CD8-positive, alpha-beta memory T cell (primary cell): ENCODE results near the gene CD300A. TPM values are rescaled to one million over a fixed set of nuclear protein-coding genes. Genes with fewer than 3 reads are reported as not detected.

Experiments used
- CTCF ChIA-PET: fragments of 350-600 bp; sonication (Branson Sonifier 250); formaldehyde crosslinking; loops from one replicate; lab custom pipeline; 2021; ENCODE audit warnings: antibody characterized with exemption; lab: Charles Lee
- POLR2A ChIA-PET: fragments of 350-600 bp; sonication (Branson Sonifier 250); formaldehyde crosslinking; loops from one replicate; lab custom pipeline; 2021; ENCODE audit warnings: antibody characterized with exemption; lab: Charles Lee
- DNase-seq, 5 donors: peaks; one replicate each; pipeline versions ENCODE4 v3.0.0 to v3.0.0-alpha.2; 2020 to 2022; ENCODE audit warnings: mixed read lengths in 1 of 5
- H3K27ac ChIP-seq: one replicate; pipeline ENCODE4 v1.7.0; 2013; ENCODE audit warnings: low read depth, mild to moderate bottlenecking, low read length, moderate library complexity
- H3K27me3 ChIP-seq: 2 replicates; pipeline ENCODE4 v1.7.0; 2013; ENCODE audit warnings: low read length, mild to moderate bottlenecking; ENCODE audit not compliant: insufficient read depth, poor library complexity, severe bottlenecking
- H3K36me3 ChIP-seq: 2 replicates; pipeline ENCODE4 v1.7.0; 2013; ENCODE audit warnings: mild to moderate bottlenecking, low read length, moderate library complexity; ENCODE audit not compliant: insufficient read depth
- H3K4me1 ChIP-seq: 2 replicates; pipeline ENCODE4 v1.7.0; 2013; ENCODE audit warnings: mild to moderate bottlenecking, low read length, moderate library complexity; ENCODE audit not compliant: insufficient read depth
- H3K4me3 ChIP-seq: 2 replicates; pipeline ENCODE4 v1.7.0; 2013; ENCODE audit warnings: mild to moderate bottlenecking, low read length
- H3K9me3 ChIP-seq: 2 replicates; pipeline ENCODE4 v1.7.0; 2013; ENCODE audit warnings: mild to moderate bottlenecking, low read length
- H3K27ac Mint-ChIP-seq, 8 donors: one replicate each; pipeline ENCODE4 v1.8.0; 2020 to 2021; ENCODE audit warnings: mixed read lengths in 8 of 8, mild to moderate bottlenecking in 6 of 8, inconsistent platforms in 3 of 8, moderate library complexity in 3 of 8
- H3K27me3 Mint-ChIP-seq, 2 donors: one replicate each; pipeline ENCODE4 v1.8.0; 2020 to 2021; ENCODE audit warnings: mixed read lengths in 2 of 2, mild to moderate bottlenecking in 1 of 2, moderate library complexity in 1 of 2
- H3K36me3 Mint-ChIP-seq, 3 donors: one replicate each; pipeline ENCODE4 v1.8.0; 2020 to 2021; ENCODE audit warnings: mixed read lengths in 3 of 3, inconsistent platforms in 1 of 3, mild to moderate bottlenecking in 1 of 3
- H3K4me1 Mint-ChIP-seq, 3 donors: one replicate each; pipeline ENCODE4 v1.8.0; 2020 to 2021; ENCODE audit warnings: mixed read lengths in 3 of 3, inconsistent platforms in 1 of 3, mild to moderate bottlenecking in 1 of 3
- H3K4me3 Mint-ChIP-seq, 7 donors: one replicate each; pipeline ENCODE4 v1.8.0; 2020 to 2021; ENCODE audit warnings: mixed read lengths in 7 of 7, mild to moderate bottlenecking in 6 of 7, moderate library complexity in 4 of 7, inconsistent platforms in 2 of 7
- H3K9me3 Mint-ChIP-seq, 5 donors: one replicate each; pipeline ENCODE4 v1.8.0; 2020 to 2022; ENCODE audit warnings: mixed read lengths in 5 of 5, mild to moderate bottlenecking in 3 of 5, moderate library complexity in 2 of 5, inconsistent platforms in 1 of 5
- polyA plus RNA-seq: library from polyadenylated mRNA; unstranded; fragments of 300-500 nt; fragmentation: Illumina TruSeq; gene quantifications from one replicate; pipeline ENCODE4 v1.2.3, GENCODE V29; 2021
- total RNA-seq, 2 experiments: library from RNA; stranded (reverse); gene quantifications; one replicate each; pipeline ENCODE4 v1.2.3, GENCODE V29; 2021

The CD300A gene
- total and polyA plus RNA-seq, 3 experiments from 2014 or later, result 3.1 to 121 (median 3.8) TPM

DNA sequence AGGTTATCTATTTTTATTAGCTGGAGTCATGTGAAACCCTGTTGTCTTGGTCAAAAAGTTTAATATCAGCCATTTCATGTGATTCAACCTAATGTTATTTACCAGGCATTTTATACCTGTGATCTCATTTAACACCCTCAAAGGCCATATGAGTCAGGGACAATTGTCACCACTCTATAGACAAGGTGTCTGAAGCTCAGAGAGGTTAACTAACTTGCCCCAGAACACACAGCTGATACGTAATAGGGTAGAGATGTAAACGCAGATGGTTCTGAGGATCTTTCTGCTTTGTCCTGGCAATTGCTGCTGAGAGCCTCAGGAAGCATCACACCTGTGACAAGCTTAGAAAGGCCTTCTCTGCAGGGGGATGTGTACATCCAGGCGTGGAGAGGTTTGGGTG lies 4.9 kb downstream of the CD300A start:
- Histone ChIP-seq H3K4me1 (peaks cover 45% of the 10 kb centered on the region), H3K4me3 (no peak overlapping the region), H3K9me3 (peaks cover 8% of the 10 kb centered on the region), H3K36me3 (peaks cover 13% of the 10 kb centered on the region), H3K27me3 (no peaks in the 10 kb centered on the region), H3K27ac (no peak overlapping the region)
- H3K9me3 Mint-ChIP-seq, result peaks cover 0 to 9% (median 5%) of the 10 kb centered on the region in 5 donors
- peaks cover 10 to 44% (median 13%) of the 10 kb centered on the region in 3 donors for H3K36me3 Mint-ChIP-seq
- H3K27me3 Mint-ChIP-seq, result no peaks in the 10 kb centered on the region
- H3K27ac Mint-ChIP-seq, result peak overlapping the region; percentile 41 to 96 (median 74)
- H3K4me3 Mint-ChIP-seq, result peak overlapping the region in 6 of 7 donors; percentile 0 to 83 (median 64)
- H3K4me1 Mint-ChIP-seq, result peaks cover 64 to 84% (median 73%) of the 10 kb centered on the region in 3 donors
- ChIA-PET POLR2A (no interaction called here), CTCF (interaction anchor here (1.4 to 4.1 kb wide), 3 partner anchors 10 to 16 kb away, joined by 3 to 28 read pairs (median 6); no protein-coding TSS in a partner anchor)
- no peak for DNase-seq

DNA sequence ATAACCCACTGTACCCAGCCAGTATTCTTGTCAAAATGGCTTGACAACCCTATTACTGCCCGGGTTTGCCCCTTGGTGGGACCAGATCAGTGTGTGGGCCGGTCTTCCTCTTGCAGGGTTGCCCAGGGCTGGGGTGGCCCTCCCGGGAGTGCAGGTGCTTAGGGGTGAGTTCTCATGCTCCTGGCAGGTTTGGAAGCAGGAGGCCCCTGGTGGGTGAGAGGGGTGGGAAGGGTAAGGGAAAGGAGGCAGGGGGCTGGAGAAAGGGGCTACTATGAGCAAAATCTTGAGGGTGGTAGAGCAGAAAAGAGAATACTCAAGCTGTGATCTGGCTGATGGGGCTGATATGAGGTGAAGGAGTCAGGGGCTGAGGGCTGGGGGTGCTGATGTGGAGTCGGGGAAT lies 6.5 kb downstream of the CD300A start:
- H3K4me1 Mint-ChIP-seq, result peaks cover 76 to 84% (median 81%) of the 10 kb centered on the region in 3 donors
- H3K27me3 ChIP-seq, result no peaks in the 10 kb centered on the region
- peaks cover 8% of the 10 kb centered on the region for H3K9me3 ChIP-seq
- ChIA-PET CTCF (interaction anchor here (1.5 to 4.1 kb wide), 2 partner anchors 12 to 16 kb away, joined by 3 to 28 read pairs; no protein-coding TSS in a partner anchor), POLR2A (no interaction called here)
- no peak overlapping the region for H3K4me3 ChIP-seq
- DNase-seq, result no peak
- no peak overlapping the region for H3K27ac ChIP-seq
- H3K27me3 Mint-ChIP-seq, result no peaks in the 10 kb centered on the region
- H3K4me1 ChIP-seq, result peaks cover 50% of the 10 kb centered on the region
- peak overlapping the region in 5 of 7 donors; percentile 30 to 79 (median 73) for H3K4me3 Mint-ChIP-seq
- H3K27ac Mint-ChIP-seq, result peak overlapping the region; percentile 23 to 96 (median 72)
- peaks cover 10 to 50% (median 18%) of the 10 kb centered on the region in 3 donors for H3K36me3 Mint-ChIP-seq
- peaks cover 0 to 12% (median 5%) of the 10 kb centered on the region in 5 donors for H3K9me3 Mint-ChIP-seq
- H3K36me3 ChIP-seq, result peaks cover 13% of the 10 kb centered on the region

- no peak for DNase-seq
- no peak overlapping the region for H3K4me3 ChIP-seq
- H3K27ac Mint-ChIP-seq, result peak overlapping the region; percentile 72 to 99 (median 92)
- peaks cover 0 to 12% (median 5%) of the 10 kb centered on the region in 5 donors for H3K9me3 Mint-ChIP-seq
- no peaks in the 10 kb centered on the region for H3K27me3 ChIP-seq
- H3K36me3 Mint-ChIP-seq, result peaks cover 10 to 52% (median 18%) of the 10 kb centered on the region in 3 donors
- H3K9me3 ChIP-seq, result peaks cover 8% of the 10 kb centered on the region
- H3K36me3 ChIP-seq, result peaks cover 13% of the 10 kb centered on the region
- peaks cover 54% of the 10 kb centered on the region for H3K4me1 ChIP-seq
- no peaks in the 10 kb centered on the region for H3K27me3 Mint-ChIP-seq
- ChIA-PET CTCF (interaction anchor here (4.1 kb wide), 1 partner anchor 16 kb away, joined by 28 read pairs; no protein-coding TSS in a partner anchor), POLR2A (no interaction called here)
- peaks cover 80 to 88% (median 85%) of the 10 kb centered on the region in 3 donors for H3K4me1 Mint-ChIP-seq
- peak overlapping the region; percentile 49 to 94 (median 73) for H3K4me3 Mint-ChIP-seq
- H3K27ac ChIP-seq, result no peak overlapping the region
These were observed 6.9 kb downstream of the CD300A start for GRCh38 chr17:74473294-74473693.

GRCh38 chr17:74474043-74474792 lies 7.8 kb downstream of the CD300A start:
- Histone ChIP-seq H3K27ac (peak overlapping the region; percentile 21), H3K27me3 (no peaks in the 10 kb centered on the region), H3K36me3 (peaks cover 13% of the 10 kb centered on the region), H3K4me3 (peak overlapping the region; percentile 10), H3K9me3 (peaks cover 8% of the 10 kb centered on the region), H3K4me1 (peaks cover 63% of the 10 kb centered on the region)
- CTCF ChIA-PET, result interaction anchor here (4.1 kb wide), 1 partner anchor 17 kb away, joined by 28 read pairs; no protein-coding TSS in a partner anchor
- Mint-ChIP-seq H3K9me3 (peaks cover 0 to 12% (median 5%) of the 10 kb centered on the region in 5 donors), H3K4me3 (peak overlapping the region; percentile 49 to 94 (median 73)), H3K27ac (peak overlapping the region; percentile 72 to 99 (median 92)), H3K36me3 (peaks cover 10 to 55% (median 21%) of the 10 kb centered on the region in 3 donors), H3K27me3 (no peaks in the 10 kb centered on the region), H3K4me1 (peaks cover 86 to 92% (median 90%) of the 10 kb centered on the region in 3 donors)
- POLR2A ChIA-PET, result no interaction called here
- DNase-seq, result peak in 4 of 5 donors; percentile 21 to 78 (median 50)

DNA sequence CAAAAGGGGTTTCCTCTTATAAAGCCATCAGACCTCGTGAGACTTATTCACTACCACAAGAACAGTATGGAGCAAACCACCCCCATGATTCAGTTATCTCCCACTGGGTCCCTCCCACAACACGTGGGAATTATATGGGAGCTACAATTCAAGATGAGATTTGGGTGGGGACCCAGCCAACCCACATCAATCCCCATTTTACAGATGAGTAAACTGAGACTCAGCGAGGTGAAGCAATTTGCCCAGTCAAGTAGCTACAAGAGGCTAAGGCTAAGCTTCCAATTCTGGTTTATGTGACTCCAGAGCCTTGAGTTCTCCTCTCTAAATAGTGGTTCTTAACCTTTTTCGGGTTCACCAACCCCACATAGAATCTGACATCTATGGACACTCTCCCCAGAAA lies 8.8 kb downstream of the CD300A start:
- H3K9me3 Mint-ChIP-seq, result peaks cover 0 to 12% (median 5%) of the 10 kb centered on the region in 5 donors
- Histone ChIP-seq H3K27ac (no peak overlapping the region), H3K9me3 (peaks cover 8% of the 10 kb centered on the region), H3K4me1 (peaks cover 68% of the 10 kb centered on the region), H3K4me3 (no peak overlapping the region), H3K36me3 (peaks cover 13% of the 10 kb centered on the region), H3K27me3 (no peaks in the 10 kb centered on the region)
- DNase-seq, result no peak
- H3K27ac Mint-ChIP-seq, result peak overlapping the region in 6 of 8 donors; percentile 80 to 97 (median 92)
- H3K4me1 Mint-ChIP-seq, result peaks cover 88 to 92% (median 91%) of the 10 kb centered on the region in 3 donors
- H3K36me3 Mint-ChIP-seq, result peaks cover 10 to 56% (median 21%) of the 10 kb centered on the region in 3 donors
- POLR2A ChIA-PET, result no interaction called here
- CTCF ChIA-PET, result interaction anchor here (9.1 kb wide), 1 partner anchor 18 kb away, joined by 57 read pairs; no protein-coding TSS in a partner anchor
- peak overlapping the region in 5 of 7 donors; percentile 70 to 94 (median 76) for H3K4me3 Mint-ChIP-seq
- H3K27me3 Mint-ChIP-seq, result peaks cover 0 to 2% of the 10 kb centered on the region in 2 donors

- Mint-ChIP-seq H3K36me3 (peaks cover 10 to 58% (median 21%) of the 10 kb centered on the region in 3 donors), H3K9me3 (peaks cover 0 to 12% (median 5%) of the 10 kb centered on the region in 5 donors), H3K27me3 (peaks cover 0 to 2% of the 10 kb centered on the region in 2 donors), H3K4me3 (peak overlapping the region in 1 of 7 donors; percentile 52), H3K27ac (peak overlapping the region in 5 of 8 donors; percentile 23 to 95 (median 93)), H3K4me1 (peaks cover 83 to 91% (median 84%) of the 10 kb centered on the region in 3 donors)
- POLR2A ChIA-PET, result no interaction called here
- CTCF ChIA-PET, result interaction anchor here (1.2 to 9.1 kb wide), 4 partner anchors 10 to 97 kb away, joined by 3 to 57 read pairs (median 4); no protein-coding TSS in a partner anchor
- H3K36me3 ChIP-seq, result peaks cover 13% of the 10 kb centered on the region
- H3K27me3 ChIP-seq, result no peaks in the 10 kb centered on the region
- H3K27ac ChIP-seq, result no peak overlapping the region
- H3K4me3 ChIP-seq, result no peak overlapping the region
- H3K9me3 ChIP-seq, result peaks cover 8% of the 10 kb centered on the region
- H3K4me1 ChIP-seq, result peaks cover 63% of the 10 kb centered on the region
- DNase-seq, result no peak
These were observed 11.0 kb downstream of the CD300A start for GRCh38 chr17:74477411-74477810.

DNA sequence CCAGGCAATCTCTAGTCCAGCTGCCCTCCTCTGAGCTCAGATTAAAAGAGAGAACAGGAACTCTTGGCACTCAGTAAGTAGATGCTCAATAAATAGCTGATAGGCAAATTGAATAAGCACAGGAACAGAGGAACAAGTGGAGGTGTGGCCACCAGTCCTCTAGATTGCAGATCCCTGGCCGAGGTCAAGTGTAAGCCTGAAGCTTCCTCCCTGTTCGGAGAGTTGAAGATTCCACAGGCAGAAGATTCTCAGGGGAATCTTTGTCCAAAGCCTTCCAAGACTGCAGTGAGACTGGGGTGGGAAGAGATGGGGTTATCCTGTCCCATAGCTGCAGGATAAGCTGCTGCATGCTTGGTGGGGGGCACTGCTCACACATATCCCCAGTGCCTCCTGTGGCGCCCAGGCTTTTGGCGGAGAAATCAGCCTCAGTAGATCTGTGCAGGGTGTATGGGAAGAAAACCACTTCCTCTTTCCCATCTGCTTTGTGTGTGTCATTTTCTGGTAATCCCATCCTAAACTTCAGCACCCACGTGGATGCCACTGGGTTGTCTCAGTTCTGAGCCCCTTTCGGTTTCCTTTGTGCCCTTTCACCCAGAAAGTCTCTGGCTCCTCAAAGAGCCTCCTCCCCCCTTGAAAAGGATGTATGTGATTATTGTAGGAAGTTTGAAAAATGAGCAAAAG lies 12.1 kb downstream of the CD300A start:
- Histone ChIP-seq H3K4me1 (peaks cover 56% of the 10 kb centered on the region), H3K36me3 (peaks cover 13% of the 10 kb centered on the region), H3K4me3 (peak overlapping the region; percentile 51), H3K27ac (peak overlapping the region; percentile 25), H3K27me3 (no peaks in the 10 kb centered on the region), H3K9me3 (peaks cover 8% of the 10 kb centered on the region)
- peak overlapping the region; percentile 80 to 97 (median 90) for H3K27ac Mint-ChIP-seq
- DNase-seq, result peak in 3 of 5 donors; percentile 8 to 54 (median 29)
- peaks cover 77 to 81% (median 79%) of the 10 kb centered on the region in 3 donors for H3K4me1 Mint-ChIP-seq
- peaks cover 0 to 12% (median 5%) of the 10 kb centered on the region in 5 donors for H3K9me3 Mint-ChIP-seq
- H3K36me3 Mint-ChIP-seq, result peaks cover 10 to 64% (median 21%) of the 10 kb centered on the region in 3 donors
- ChIA-PET POLR2A (no interaction called here), CTCF (interaction anchor here (0.7 to 9.1 kb wide), 6 partner anchors 8 to 110 kb away, joined by 3 to 57 read pairs (median 3); partner anchors contain the start of gene GPR142)
- H3K4me3 Mint-ChIP-seq, result peak overlapping the region; percentile 12 to 83 (median 69)
- peaks cover 0 to 2% of the 10 kb centered on the region in 2 donors for H3K27me3 Mint-ChIP-seq
